Dedifferentiated amniotic fluid mesenchymal stem cell (primary cell): ENCODE measurements around the gene SLC22A1.
"Not testable (repeated sequence)": the region's sequence is repeated elsewhere in the genome, so short reads cannot be mapped to it uniquely, and the experiment has no call there.

Experiments used
- DNase-seq: peaks from one replicate; pipeline ENCODE4 v3.0.0-alpha.2; 2016; ENCODE audit errors: extremely low spot score

SLC22A1 gene

GRCh38 chr6:160093061-160093460, 28.6 kb upstream of the SLC22A1 start:
- no peak for DNase-seq

- no peak for DNase-seq
These were observed 27.7 kb upstream of the SLC22A1 start for GRCh38 chr6:160093946-160094345.

GRCh38 chr6:160095146-160095845, 26.3 kb upstream of the SLC22A1 start:
- no peak for DNase-seq

GRCh38 chr6:160101277-160102205, 20.1 kb upstream of the SLC22A1 start:
- DNase-seq = no peak

GRCh38 chr6:160102399-160102798, 19.2 kb upstream of the SLC22A1 start:
- no peak for DNase-seq

GRCh38 chr6:160102956-160103824, 18.4 kb upstream of the SLC22A1 start:
- DNase-seq = no peak

- DNase-seq = no peak
These were observed 17.9 kb upstream of the SLC22A1 start for GRCh38 chr6:160103825-160104100.

- no peak for DNase-seq
These were observed 16.6 kb upstream of the SLC22A1 start for GRCh38 chr6:160104821-160105517.

GRCh38 chr6:160106010-160106409, 15.6 kb upstream of the SLC22A1 start:
- DNase-seq = no peak

GRCh38 chr6:160106701-160107100, 14.9 kb upstream of the SLC22A1 start:
- DNase-seq = no peak

- DNase-seq = no peak
These were observed 13.5 kb upstream of the SLC22A1 start for GRCh38 chr6:160108077-160108476.

GRCh38 chr6:160110586-160111123, 11.0 kb upstream of the SLC22A1 start:
- DNase-seq = no peak

GRCh38 chr6:160111806-160112205, 9.8 kb upstream of the SLC22A1 start:
- no peak for DNase-seq

GRCh38 chr6:160112628-160113299, 8.9 kb upstream of the SLC22A1 start:
- DNase-seq = no peak

- not testable (repeated sequence) for DNase-seq
These were observed 7.1 kb upstream of the SLC22A1 start for GRCh38 chr6:160114536-160114935.

GRCh38 chr6:160115421-160115820, 6.2 kb upstream of the SLC22A1 start:
- no peak for DNase-seq

GRCh38 chr6:160116411-160116810, 5.2 kb upstream of the SLC22A1 start:
- no peak for DNase-seq

GRCh38 chr6:160117137-160117536, 4.5 kb upstream of the SLC22A1 start:
- DNase-seq = no peak

- no peak for DNase-seq
These were observed 2.9 kb upstream of the SLC22A1 start for GRCh38 chr6:160118620-160119229.

GRCh38 chr6:160120087-160120486, 1.5 kb upstream of the SLC22A1 start:
- no peak for DNase-seq
